B cell (primary cell): ENCODE results near the gene SLC7A5.
"Not testable (repeated sequence)": the region's sequence is repeated elsewhere in the genome, so short reads cannot be mapped to it uniquely, and the experiment has no call there.

Source experiments
- CTCF ChIP-seq: fragments of 200-600 bp; IDR thresholded peaks from one replicate; pipeline ENCODE4 v1.8.0; 2022; ENCODE audit warnings: antibody characterized with exemption, mild to moderate bottlenecking
- EZH2 ChIP-seq: IDR thresholded peaks from 2 replicates; pipeline ENCODE4 v1.6.1; 2012; ENCODE audit warnings: borderline replicate concordance, low read depth, mild to moderate bottlenecking, moderate library complexity, low read length; ENCODE audit not compliant: insufficient read depth, poor library complexity, severe bottlenecking

DNA sequence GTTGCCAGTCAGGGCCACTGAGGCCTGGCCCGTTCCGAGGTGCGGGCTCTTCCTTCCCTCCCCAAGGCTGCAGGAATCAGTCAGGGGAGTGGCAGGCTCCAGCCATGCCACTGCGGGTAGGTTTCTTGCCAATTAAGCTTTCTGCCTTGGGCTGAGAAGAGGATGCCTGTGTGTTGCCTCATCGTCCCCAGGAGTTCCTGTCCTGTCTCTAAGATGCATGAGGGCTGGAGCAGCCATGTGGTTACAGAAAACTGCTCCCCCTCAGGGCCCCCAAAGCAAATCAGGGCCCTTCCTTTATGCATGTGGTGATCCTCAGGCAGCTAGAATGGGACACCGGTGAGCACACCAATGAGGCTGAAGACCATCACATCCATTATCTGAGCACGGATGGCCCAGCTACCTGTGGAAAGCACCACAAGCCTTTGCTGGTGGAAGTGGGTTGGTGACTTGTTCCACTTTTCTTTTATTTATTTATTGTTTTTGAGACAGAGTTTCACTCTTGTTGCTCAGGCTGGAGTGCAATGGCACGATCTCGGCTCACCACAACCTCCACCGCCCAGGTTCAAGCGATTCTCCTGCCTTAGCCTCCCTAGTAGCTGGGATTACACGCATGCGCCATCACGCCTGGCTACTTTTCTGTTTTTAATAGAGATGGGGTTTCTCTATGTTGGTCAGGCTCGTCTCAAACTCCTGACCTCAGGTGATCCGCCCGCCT is 27.0 kb upstream of the SLC7A5 start:
- TF ChIP-seq EZH2, CTCF: not testable (repeated sequence)
